ENCODE results near the gene CGB8.
"Not testable (repeated sequence)": the region's sequence is repeated elsewhere in the genome, so short reads cannot be mapped to it uniquely, and the experiment has no call there.

The CGB8 gene

DNA sequence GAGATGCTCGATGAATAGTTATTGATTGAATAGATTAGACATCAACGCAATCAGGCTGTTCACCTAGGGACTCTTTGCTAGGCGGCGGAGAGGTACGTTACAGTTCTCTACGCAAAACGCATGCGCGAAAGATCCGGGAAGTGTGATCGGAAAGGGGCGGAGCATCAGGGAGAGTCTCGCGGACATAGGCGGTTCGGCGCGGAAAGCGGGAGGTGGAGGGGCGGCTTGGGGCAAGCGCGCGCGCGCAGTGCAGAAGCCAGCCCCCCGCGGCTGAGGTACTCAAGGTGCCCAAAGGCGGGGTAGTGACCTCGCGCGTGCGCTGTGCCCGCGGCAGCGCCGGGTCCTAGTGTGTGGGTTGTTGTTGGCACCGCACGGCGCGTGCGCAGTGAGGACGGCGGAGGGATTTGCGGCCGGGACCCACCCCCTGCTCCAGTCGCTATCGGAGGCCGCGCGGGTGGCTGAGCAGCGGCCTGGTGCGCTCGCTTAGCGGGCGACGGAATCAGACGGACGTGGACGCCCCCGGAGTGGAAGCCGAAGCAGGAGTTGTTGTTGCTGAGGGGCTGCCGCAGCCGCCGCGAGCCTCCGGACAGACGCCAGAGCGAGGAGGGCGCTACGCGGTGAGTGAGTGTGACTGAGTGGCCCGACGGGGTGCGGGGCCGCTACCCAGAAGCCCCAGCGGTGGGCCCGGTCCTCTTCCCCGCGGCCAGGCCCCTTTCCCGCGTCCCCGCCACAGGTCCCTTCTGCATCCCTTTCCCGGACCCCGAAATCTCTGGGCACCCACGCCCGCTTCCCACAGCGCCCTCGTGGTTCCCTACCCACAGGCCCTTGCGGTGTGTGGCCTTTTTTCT lies 36.3 kb upstream of the CGB8 start, which contains the start of gene SNRNP70:
Gene SNRNP70 (plus strand): TSS at position 432 of the 848 bp plus-strand sequence. CDS start 964 bp downstream, outside the sequence.
- Histone ChIP-seq H3K9ac (peak within 1 kb of the TSS; percentile 90 to 98 (median 95)), H3K4me2 (peak within 1 kb of the TSS; percentile 89 to 99 (median 97)), H3K4me3 (peak within 1 kb of the TSS; percentile 73 to 95 (median 82)), H3K4me1 (peaks cover 22 to 38% (median 31%) of the 10 kb centered on the region in 10 experiments), H3K27ac (peak within 1 kb of the TSS; percentile 82 to 97 (median 94)), H3K36me3 (peaks cover 23 to 42% (median 40%) of the 10 kb centered on the region in 11 experiments), H3K9me3 (replicated peaks in 1 of 11) (peaks cover 0 to 8% (median 0%) of the 10 kb centered on the region in 11 experiments; a peak in 2 of 22 replicates), H4K20me1 (peaks cover 44 to 49% (median 47%) of the 10 kb centered on the region in 11 experiments), H3K27me3 (no peaks in the 10 kb centered on the region)
- no peak for TF ChIP-seq Cebpa-rat (IDR thresholded peaks at IDR 0.05)

GRCh38 chr19:49084206-49085019 lies 35.5 kb upstream of the CGB8 start:
- TF ChIP-seq Cebpa-rat (IDR thresholded peaks at IDR 0.05) = no peak
- Histone ChIP-seq H3K4me2 (peak overlapping the region; percentile 58 to 89 (median 82)), H3K4me3 (peak overlapping the region; percentile 73 to 95 (median 82); a peak in 17 of 20 replicates), H3K4me1 (peaks cover 22 to 38% (median 31%) of the 10 kb centered on the region in 10 experiments), H3K27ac (peak overlapping the region; percentile 82 to 97 (median 94)), H4K20me1 (peaks cover 36 to 41% (median 39%) of the 10 kb centered on the region in 11 experiments), H3K36me3 (peaks cover 16 to 34% (median 32%) of the 10 kb centered on the region in 11 experiments), H3K27me3 (no peaks in the 10 kb centered on the region), H3K9me3 (replicated peaks in 1 of 11) (peaks cover 0 to 8% (median 0%) of the 10 kb centered on the region in 11 experiments; a peak in 2 of 22 replicates), H3K9ac (peak overlapping the region; percentile 90 to 98 (median 95))

DNA sequence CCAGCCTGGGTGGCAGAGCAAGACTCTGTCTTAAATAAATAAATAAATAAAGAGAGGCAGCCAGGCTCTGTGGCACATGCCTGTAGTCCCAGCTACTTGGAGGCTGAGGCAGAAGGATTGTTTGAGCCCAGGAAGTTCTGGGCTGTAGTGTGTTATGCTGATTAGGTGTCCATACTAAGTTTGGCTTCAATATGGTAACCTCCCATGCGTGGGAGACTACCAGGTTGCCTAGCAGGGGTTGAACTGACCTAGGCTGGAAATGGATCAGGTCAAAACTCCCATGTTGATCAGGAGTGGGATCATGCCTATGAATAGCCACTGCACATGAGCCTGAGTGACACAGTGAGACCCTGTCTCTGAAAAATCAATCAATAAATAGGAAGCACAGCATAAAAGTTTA lies 32.4 kb upstream of the CGB8 start:
- H3K4me1 ChIP-seq = peaks cover 5 to 12% (median 7%) of the 10 kb centered on the region in 10 experiments
- no peak overlapping the region for H3K4me3 ChIP-seq
- peaks cover 0 to 8% (median 0%) of the 10 kb centered on the region in 11 experiments; a peak in 2 of 22 replicates for H3K9me3 ChIP-seq (replicated peaks in 1 of 11)
- H3K36me3 ChIP-seq = peaks cover 0 to 3% (median 1%) of the 10 kb centered on the region in 11 experiments; a peak in 14 of 22 replicates
- H3K27me3 ChIP-seq = no peaks in the 10 kb centered on the region
- TF ChIP-seq Cebpa-rat (IDR thresholded peaks at IDR 0.05) = no peak
- peaks cover 5 to 10% (median 8%) of the 10 kb centered on the region in 11 experiments; a peak in 21 of 22 replicates for H4K20me1 ChIP-seq
- no peak overlapping the region; a peak in 1 of 22 replicates for H3K9ac ChIP-seq
- H3K4me2 ChIP-seq = no peak overlapping the region
- H3K27ac ChIP-seq = no peak overlapping the region

GRCh38 chr19:49080392-49080791 lies 31.5 kb upstream of the CGB8 start:
- Histone ChIP-seq H3K4me1 (peaks cover 4 to 10% (median 6%) of the 10 kb centered on the region in 10 experiments; a peak in 18 of 20 replicates), H3K4me3 (no peak overlapping the region), H3K36me3 (no peaks in the 10 kb centered on the region), H3K27ac (no peak overlapping the region), H3K4me2 (no peak overlapping the region), H3K9me3 (replicated peaks in 1 of 11) (peaks cover 0 to 8% (median 0%) of the 10 kb centered on the region in 11 experiments; a peak in 2 of 22 replicates), H4K20me1 (peaks cover 0 to under 1% (median 0%) of the 10 kb centered on the region in 11 experiments; a peak in 6 of 22 replicates), H3K9ac (no peak overlapping the region), H3K27me3 (no peaks in the 10 kb centered on the region)
- TF ChIP-seq Cebpa-rat (IDR thresholded peaks at IDR 0.05) = no peak

DNA sequence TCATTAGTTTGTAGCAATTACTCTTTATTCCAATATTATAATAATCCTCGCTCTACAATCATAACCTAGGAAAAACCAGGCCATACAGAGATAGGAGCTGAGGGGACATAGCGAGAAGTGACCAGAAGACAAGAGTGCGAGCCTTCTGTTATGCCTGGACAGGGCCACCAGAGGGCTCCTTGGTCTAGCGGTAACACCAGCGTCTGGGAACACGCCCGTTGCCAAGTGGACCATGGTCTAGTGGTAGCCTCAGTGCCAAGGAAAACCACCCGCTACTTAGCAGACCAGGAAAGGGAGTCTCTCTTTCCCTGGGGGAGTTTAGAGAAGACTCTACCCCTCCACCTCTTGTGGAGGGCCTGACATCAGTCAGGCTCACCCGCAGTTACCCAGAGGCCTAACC lies 26.0 kb upstream of the CGB8 start:
- H3K27ac ChIP-seq, H3K9ac ChIP-seq, H3K36me3 ChIP-seq, H3K4me2 ChIP-seq, H3K27me3 ChIP-seq, H3K4me3 ChIP-seq, H4K20me1 ChIP-seq: not testable (repeated sequence)
- Histone ChIP-seq H3K4me1 (peaks cover 0 to 11% (median 7%) of the 10 kb centered on the region in 10 experiments; a peak in 10 of 20 replicates), H3K9me3 (replicated peaks in 1 of 11) (peaks cover 0 to 10% (median 0%) of the 10 kb centered on the region in 11 experiments; a peak in 1 of 22 replicates)

DNA sequence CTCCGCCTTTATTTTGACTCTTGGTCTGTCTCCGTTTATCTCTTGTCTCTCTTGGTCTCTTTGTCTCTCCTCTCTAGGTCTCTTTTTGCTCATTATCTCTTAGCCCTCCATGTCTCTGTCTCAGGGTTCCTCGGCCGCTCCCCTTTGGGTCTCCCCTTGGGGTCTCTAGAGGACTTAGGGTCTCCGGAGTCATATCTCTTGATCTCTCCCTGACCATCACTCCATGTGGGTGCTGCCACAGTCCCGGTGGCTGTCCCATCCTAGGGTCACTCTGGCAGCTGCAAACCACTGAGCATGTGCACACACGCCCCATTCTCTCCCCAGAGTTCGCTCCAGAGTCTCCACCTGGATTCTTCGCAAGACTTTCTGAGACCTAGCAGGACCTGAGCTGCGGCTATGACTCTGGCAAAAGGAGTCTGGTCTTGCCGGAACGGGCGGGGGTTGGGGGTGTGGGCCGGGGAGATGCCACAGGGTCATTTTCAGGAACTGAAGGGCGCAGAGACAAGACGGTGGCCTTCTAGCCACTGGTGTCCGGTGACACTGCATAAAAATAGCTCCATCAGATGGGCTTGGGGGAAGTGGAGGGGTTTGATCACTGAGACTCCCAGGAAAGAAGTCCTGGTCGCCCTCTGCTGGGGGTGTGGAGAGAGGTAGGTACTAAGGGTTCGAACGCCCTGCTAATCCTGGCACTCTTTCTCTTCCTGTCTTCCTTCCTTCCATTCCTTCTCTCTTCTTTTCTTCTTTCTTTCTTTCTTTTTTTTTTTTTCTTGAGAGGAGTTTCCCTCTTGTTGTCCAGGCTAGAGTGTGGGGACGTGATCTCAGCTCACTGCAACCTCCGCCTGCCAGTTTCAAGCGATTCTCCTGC lies 24.8 kb upstream of the CGB8 start:
- peaks cover 0 to 7% (median 2%) of the 10 kb centered on the region in 11 experiments; a peak in 9 of 22 replicates for H3K27me3 ChIP-seq
- no peak overlapping the region for H3K27ac ChIP-seq
- peaks cover 0 to 10% (median 0%) of the 10 kb centered on the region in 11 experiments; a peak in 1 of 22 replicates for H3K9me3 ChIP-seq (replicated peaks in 1 of 11)
- H3K4me3 ChIP-seq = no peak overlapping the region
- no peak for TF ChIP-seq Cebpa-rat (IDR thresholded peaks at IDR 0.05)
- no peak overlapping the region; a peak in 1 of 22 replicates for H3K9ac ChIP-seq
- H3K36me3 ChIP-seq = no peaks in the 10 kb centered on the region
- peaks cover 0 to 11% (median 7%) of the 10 kb centered on the region in 10 experiments; a peak in 10 of 20 replicates for H3K4me1 ChIP-seq
- H3K4me2 ChIP-seq = peak overlapping the region in 6 of 11 experiments; percentile 2 to 48 (median 22); a peak in 9 of 22 replicates
- H4K20me1 ChIP-seq = no peaks in the 10 kb centered on the region

- H4K20me1 ChIP-seq = no peaks in the 10 kb centered on the region
- H3K9me3 ChIP-seq (replicated peaks in 1 of 11) = peaks cover 0 to 10% (median 0%) of the 10 kb centered on the region in 11 experiments; a peak in 1 of 22 replicates
- peaks cover 11 to 24% (median 19%) of the 10 kb centered on the region in 11 experiments for H3K27me3 ChIP-seq
- no peak for TF ChIP-seq Cebpa-rat (IDR thresholded peaks at IDR 0.05)
- H3K4me3 ChIP-seq = no peak overlapping the region
- H3K27ac ChIP-seq = no peak overlapping the region
- peaks cover 0 to 11% (median 7%) of the 10 kb centered on the region in 10 experiments; a peak in 10 of 20 replicates for H3K4me1 ChIP-seq
- no peak overlapping the region for H3K9ac ChIP-seq
- no peaks in the 10 kb centered on the region for H3K36me3 ChIP-seq
- no peak overlapping the region for H3K4me2 ChIP-seq
Measured at GRCh38 chr19:49071860-49072547, 23.1 kb upstream of the CGB8 start.
